Measurements from ENCODE around the gene ZNF195. TPM values are rescaled to one million over a fixed set of nuclear protein-coding genes. Genes with fewer than 3 reads are reported as not detected.

Gene ZNF195
- total RNA-seq, 4 donors from 2014 or later: 14.4 to 22.4 (median 18.2) TPM

DNA sequence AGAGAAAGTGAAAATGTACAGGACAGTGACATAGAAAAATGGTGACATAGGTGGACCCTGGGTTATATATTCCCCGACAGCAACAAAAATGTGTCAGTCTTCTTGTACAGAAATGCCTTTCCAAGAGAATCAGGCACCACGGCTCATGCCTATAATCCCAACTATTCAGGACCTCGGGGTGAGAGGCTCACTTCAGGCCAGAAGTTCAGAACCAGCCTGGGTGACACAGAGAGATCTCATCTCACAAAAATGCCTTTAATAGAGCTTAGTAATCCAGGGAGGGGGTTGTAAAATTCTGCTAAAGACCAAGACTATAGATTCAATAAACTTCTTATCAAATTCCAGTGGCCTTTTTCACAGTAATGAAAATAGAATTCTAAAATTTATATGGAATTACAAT, 10.7 kb downstream of the ZNF195 start:
- peaks cover 17% of the 10 kb centered on the region for H3K9me3 ChIP-seq
- peaks cover 91% of the 10 kb centered on the region for H3K36me3 ChIP-seq
- no peak overlapping the region for H3K4me3 ChIP-seq
- H3K27me3 ChIP-seq: no peaks in the 10 kb centered on the region
- DNase-seq (ENCODE audit: low spot score in 2 of 2): no peak
- WGBS: 95% methylated on average over 3 of the region's 3 CpGs
- TF ChIP-seq EP300 (IDR thresholded peaks at IDR 0.05): no peak
- TF ChIP-seq, protein P1, sequence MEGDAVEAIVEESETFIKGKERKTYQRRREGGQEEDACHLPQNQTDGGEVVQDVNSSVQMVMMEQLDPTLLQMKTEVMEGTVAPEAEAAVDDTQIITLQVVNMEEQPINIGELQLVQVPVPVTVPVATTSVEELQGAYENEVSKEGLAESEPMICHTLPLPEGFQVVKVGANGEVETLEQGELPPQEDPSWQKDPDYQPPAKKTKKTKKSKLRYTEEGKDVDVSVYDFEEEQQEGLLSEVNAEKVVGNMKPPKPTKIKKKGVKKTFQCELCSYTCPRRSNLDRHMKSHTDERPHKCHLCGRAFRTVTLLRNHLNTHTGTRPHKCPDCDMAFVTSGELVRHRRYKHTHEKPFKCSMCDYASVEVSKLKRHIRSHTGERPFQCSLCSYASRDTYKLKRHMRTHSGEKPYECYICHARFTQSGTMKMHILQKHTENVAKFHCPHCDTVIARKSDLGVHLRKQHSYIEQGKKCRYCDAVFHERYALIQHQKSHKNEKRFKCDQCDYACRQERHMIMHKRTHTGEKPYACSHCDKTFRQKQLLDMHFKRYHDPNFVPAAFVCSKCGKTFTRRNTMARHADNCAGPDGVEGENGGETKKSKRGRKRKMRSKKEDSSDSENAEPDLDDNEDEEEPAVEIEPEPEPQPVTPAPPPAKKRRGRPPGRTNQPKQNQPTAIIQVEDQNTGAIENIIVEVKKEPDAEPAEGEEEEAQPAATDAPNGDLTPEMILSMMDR (IDR thresholded peaks at IDR 0.05): no peak
- TF ChIP-seq POLR2A (IDR thresholded peaks at IDR 0.05): no peak
- TF ChIP-seq POLR2AphosphoS5 (IDR thresholded peaks at IDR 0.05): no peak
- H3K4me1 ChIP-seq: peaks cover 6% of the 10 kb centered on the region
- no peak overlapping the region for H3K27ac ChIP-seq

DNA sequence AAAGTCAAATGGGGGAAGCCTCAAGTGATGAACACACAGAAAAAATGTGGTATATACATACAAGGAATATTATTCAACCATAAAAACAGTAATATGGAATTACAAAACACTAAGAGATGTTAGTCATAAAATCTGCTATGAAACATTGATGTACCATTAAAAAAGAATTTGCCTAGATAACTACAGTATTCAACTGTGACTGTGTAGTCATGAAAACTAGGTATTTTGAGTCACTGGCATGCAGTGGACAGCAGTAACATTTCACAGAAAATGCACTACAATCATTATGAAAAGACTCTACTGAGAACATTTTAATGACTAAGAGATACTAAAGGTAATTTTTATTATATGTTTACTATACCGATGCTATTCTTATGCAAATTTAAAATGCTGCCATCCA, 11.7 kb downstream of the ZNF195 start:
- Histone ChIP-seq H3K27ac (no peak overlapping the region), H3K36me3 (peaks cover 92% of the 10 kb centered on the region), H3K4me3 (no peak overlapping the region), H3K9me3 (peaks cover 17% of the 10 kb centered on the region), H3K27me3 (no peaks in the 10 kb centered on the region), H3K4me1 (peaks cover 6% of the 10 kb centered on the region)
- WGBS: 91% methylated on average over 1 of the region's 1 CpG
- TF ChIP-seq POLR2AphosphoS5 (IDR thresholded peaks at IDR 0.05) (no peak), POLR2A (IDR thresholded peaks at IDR 0.05) (no peak)
- TF ChIP-seq, protein P1 (IDR thresholded peaks at IDR 0.05): no peak
- DNase-seq (ENCODE audit: low spot score in 2 of 2): no peak

DNA sequence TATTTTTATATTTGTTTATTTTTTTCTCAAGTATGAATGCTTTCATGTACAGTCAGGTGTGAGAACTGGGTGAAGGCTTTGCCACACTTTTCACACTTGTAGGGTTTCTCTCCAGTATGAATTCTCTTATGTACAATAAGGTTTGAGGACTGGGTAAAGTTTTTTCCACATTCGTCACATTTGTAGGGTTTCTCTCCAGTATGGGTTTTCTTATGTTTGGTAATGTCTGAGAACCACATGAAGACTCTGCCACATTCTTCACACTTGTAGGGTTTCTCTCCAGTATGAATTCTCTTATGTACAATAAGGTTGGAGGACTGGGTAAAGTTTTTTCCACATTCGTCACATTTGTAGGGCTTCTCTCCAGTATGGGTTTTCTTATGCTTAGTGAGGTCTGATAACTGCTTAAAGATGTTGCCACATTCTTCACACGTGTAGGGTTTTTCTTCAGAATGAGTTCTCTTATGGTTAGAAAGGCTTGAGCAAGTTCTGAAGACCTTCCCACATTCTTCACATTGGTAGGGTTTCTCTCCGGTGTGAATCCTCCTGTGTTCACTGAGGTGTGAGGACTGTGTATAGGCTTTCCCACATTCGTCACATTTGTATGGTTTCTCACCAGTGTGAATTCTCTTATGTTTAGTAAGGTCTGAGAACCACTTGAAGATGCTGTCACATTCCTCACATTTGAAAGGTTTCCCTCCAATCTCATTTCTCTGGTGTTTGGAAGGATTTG, 19.7 kb downstream of the ZNF195 start:
- Histone ChIP-seq H3K36me3 (peaks cover 57% of the 10 kb centered on the region), H3K27me3 (no peaks in the 10 kb centered on the region), H3K9me3 (peaks cover 52% of the 10 kb centered on the region), H3K4me1 (no peaks in the 10 kb centered on the region), H3K27ac (no peak overlapping the region), H3K4me3 (no peak overlapping the region)
- WGBS: 100% methylated on average over 5 of the region's 5 CpGs
- DNase-seq (ENCODE audit: low spot score in 2 of 2): no peak
- no peak for TF ChIP-seq EP300 (IDR thresholded peaks at IDR 0.05)

DNA sequence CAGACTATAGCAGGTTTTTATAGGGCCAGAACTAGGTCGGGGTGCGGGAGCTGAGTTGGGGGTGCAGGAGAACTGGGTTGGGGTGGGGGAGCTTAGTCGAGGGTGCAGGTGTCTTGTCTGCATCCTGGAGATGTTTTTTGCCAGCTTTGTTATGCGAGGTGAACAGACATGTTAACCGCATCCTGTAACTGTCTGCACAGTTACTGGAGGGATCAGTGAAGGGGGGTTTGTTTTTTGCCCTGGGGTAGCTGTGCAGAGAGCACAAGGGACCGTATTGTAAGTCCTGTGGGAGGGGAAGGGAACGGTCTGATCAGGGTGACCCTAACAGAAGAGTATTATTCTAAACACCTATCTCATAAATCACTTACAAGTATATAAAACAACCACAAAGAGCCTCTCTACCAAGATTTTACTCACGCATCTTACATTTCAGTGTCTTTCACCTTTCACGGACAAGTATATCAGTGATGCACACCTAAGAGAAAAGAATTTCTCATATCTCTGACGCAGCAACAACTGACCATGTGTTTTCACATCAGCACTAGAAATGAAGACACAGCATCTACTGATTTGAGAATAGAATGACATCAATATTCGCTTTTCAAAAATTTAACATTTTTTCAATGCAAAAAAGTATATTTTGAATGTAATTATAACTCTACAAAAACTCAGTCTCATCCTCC, 20.8 kb downstream of the ZNF195 start:
- no peak for DNase-seq (ENCODE audit: low spot score in 2 of 2)
- 87% methylated on average over 11 of the region's 11 CpGs for WGBS
- no peak for TF ChIP-seq POLR2A (IDR thresholded peaks at IDR 0.05)
- TF ChIP-seq EP300 (IDR thresholded peaks at IDR 0.05): no peak
- TF ChIP-seq POLR2AphosphoS5 (IDR thresholded peaks at IDR 0.05): no peak
- TF ChIP-seq, protein P1 (IDR thresholded peaks at IDR 0.05): no peak
- no peaks in the 10 kb centered on the region for H3K27me3 ChIP-seq
- H3K36me3 ChIP-seq: peaks cover 46% of the 10 kb centered on the region
- no peaks in the 10 kb centered on the region for H3K4me1 ChIP-seq
- H3K4me3 ChIP-seq: no peak overlapping the region
- no peak overlapping the region for H3K27ac ChIP-seq
- H3K9me3 ChIP-seq: peaks cover 41% of the 10 kb centered on the region

DNA sequence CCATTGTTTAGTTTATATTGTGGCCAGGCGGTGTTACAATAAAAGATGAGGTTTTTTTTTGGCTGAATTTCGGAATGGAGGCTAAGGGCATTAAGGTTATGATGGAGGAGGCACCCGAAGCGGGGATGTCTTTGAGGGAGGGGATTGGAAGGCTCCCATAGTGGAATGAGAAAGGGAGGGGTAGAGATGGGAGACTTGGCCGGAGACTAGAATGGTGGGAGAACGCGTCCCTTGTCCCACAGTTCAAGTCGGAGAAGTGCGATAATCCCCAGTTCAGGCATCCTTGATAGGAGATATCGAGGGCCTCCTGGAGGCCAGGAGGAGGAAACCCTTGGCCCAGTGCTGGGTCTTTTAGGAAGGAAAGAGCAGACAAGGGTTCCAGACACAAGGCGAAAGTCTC, 21.6 kb downstream of the ZNF195 start:
- H3K4me3 ChIP-seq: no peak overlapping the region
- WGBS: 91% methylated on average over 11 of the region's 11 CpGs
- H3K4me1 ChIP-seq: no peaks in the 10 kb centered on the region
- H3K27ac ChIP-seq: no peak overlapping the region
- DNase-seq (ENCODE audit: low spot score in 2 of 2): no peak
- peaks cover 38% of the 10 kb centered on the region for H3K36me3 ChIP-seq
- H3K9me3 ChIP-seq: peaks cover 41% of the 10 kb centered on the region
- H3K27me3 ChIP-seq: no peaks in the 10 kb centered on the region
- TF ChIP-seq, protein P1 (IDR thresholded peaks at IDR 0.05): no peak
- TF ChIP-seq POLR2A (IDR thresholded peaks at IDR 0.05): no peak
- no peak for TF ChIP-seq EP300 (IDR thresholded peaks at IDR 0.05)
- no peak for TF ChIP-seq POLR2AphosphoS5 (IDR thresholded peaks at IDR 0.05)

All from suprapubic skin (tissue), 4 donors.